ENCODE measurements around the gene KIAA0232. TPM values are rescaled to one million over a fixed set of nuclear protein-coding genes. Genes with fewer than 3 reads are reported as not detected.
A peak's percentile ranks its signal among the peaks of the same experiment; 100 is the strongest.

The KIAA0232 gene
- total and polyA plus RNA-seq, 2 of the 8 experiments (the other 6 are each of a cell fraction or from before 2014, with no cell fraction given) = 5.6 to 23.3 TPM

DNA sequence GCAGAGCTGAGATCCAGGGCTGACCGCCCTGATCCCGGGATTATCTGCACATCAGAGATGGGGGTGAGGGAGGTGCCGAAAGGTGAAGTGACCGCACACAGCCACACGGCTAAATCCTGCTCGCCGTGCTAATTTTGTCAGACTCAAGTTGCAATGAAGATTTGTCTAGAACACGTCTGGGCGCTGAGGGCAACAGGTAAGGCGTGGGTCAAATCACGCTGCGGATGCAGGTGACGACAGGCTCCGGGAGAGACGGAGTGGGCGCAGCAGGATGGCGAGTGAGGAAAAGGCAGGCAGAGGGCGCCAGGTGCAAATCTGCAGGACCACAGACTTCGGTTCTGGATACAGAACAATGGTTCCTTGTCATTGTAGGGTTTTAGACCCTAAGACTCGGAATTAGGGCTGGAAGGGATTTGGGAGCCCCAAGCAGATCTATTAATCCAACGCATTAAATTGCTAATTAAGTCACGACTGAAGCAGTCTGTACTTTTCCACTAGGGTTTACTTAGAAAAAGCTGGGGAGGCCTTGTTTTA is 125.2 kb downstream of the KIAA0232 start:
- Histone ChIP-seq H3K27me3 (replicated peaks in 1 of 4; ENCODE audit: control insufficient read depth in 3 of 4, extremely low read depth in 1 of 4, insufficient read depth in 3 of 4, low read length in 3 of 4) (peaks cover 0 to 14% (median 5%) of the 10 kb centered on the region in 4 experiments; a peak in 4 of 7 replicates), H4K5ac (ENCODE audit: insufficient read length, low read depth, low read length) (no peak overlapping the region), H4K8ac (ENCODE audit: extremely low read depth, insufficient read depth, low read length) (0 out of 2 replicates have a peak overlapping the region, but pooled peaks have one; percentile 40), H4K20me1 (replicated peaks in 1 of 2; ENCODE audit: control insufficient read depth in 1 of 2, insufficient read depth in 2 of 2, low read length in 2 of 2) (peaks cover 9 to 10% of the 10 kb centered on the region in 2 experiments), H2AFZ (ENCODE audit: low read length) (peak overlapping the region; percentile 3; the same call in 1 of the 2 replicates), H4K91ac (replicated peaks; ENCODE audit: insufficient read length, low read length) (no peak overlapping the region), H2BK120ac (replicated peaks; ENCODE audit: low read depth, low read length) (no peak overlapping the region), H2AK5ac (ENCODE audit: low read depth, low read length) (no peak overlapping the region), H2BK20ac (ENCODE audit: low read length) (no peak overlapping the region), H3K14ac (ENCODE audit: insufficient read length) (no peak overlapping the region), H2BK5ac (ENCODE audit: low read depth, low read length) (peak overlapping the region; percentile 26; the same call in 1 of the 2 replicates), H3K4me1 (replicated peaks in 1 of 4; ENCODE audit: control insufficient read depth in 3 of 4, insufficient read depth in 4 of 4, low read length in 3 of 4) (peaks cover 3 to 25% (median 11%) of the 10 kb centered on the region in 4 experiments), H3K36me3 (ENCODE audit: control insufficient read depth in 2 of 4, insufficient read depth in 4 of 4, low read length in 3 of 4) (no peaks in the 10 kb centered on the region), H2BK12ac (ENCODE audit: low read depth, low read length) (no peak overlapping the region), H3K23me2 (ENCODE audit: low read depth, low read length) (peaks cover 11% of the 10 kb centered on the region), H3K4me2 (ENCODE audit: insufficient read depth in 1 of 2, low read depth in 2 of 2, low read length in 2 of 2) (peak overlapping the region; percentile 54 to 84), H3K79me1 (ENCODE audit: low read depth, low read length) (peaks cover 7% of the 10 kb centered on the region), H3K23ac (ENCODE audit: insufficient read length) (no peak overlapping the region), H3K79me2 (ENCODE audit: control insufficient read depth in 1 of 2, insufficient read depth in 2 of 2, low read length in 2 of 2) (peaks cover 0 to 20% of the 10 kb centered on the region in 2 experiments; a peak in 2 of 4 replicates), H3K27ac (ENCODE audit: low read depth, low read length) (no peak overlapping the region), H3K56ac (replicated peaks; ENCODE audit: insufficient read length, low read depth, low read length) (no peak overlapping the region), H3K18ac (ENCODE audit: extremely low read depth, low read length) (peak overlapping the region; percentile 57; the same call in 1 of the 2 replicates), H3K9me3 (ENCODE audit: insufficient read depth in 2 of 2, low read depth in 1 of 2, low read length in 1 of 2) (no peaks in the 10 kb centered on the region), H3K4ac (replicated peaks; ENCODE audit: insufficient read length, low read depth, low read length) (no peak overlapping the region), H2BK15ac (ENCODE audit: low read length) (peak overlapping the region; percentile 18; the same call in 1 of the 2 replicates), H3K4me3 (ENCODE audit: extremely low read depth in 1 of 4, insufficient read depth in 2 of 4, low read depth in 3 of 4, low read length in 4 of 4) (peak overlapping the region in 1 of 4 experiments; percentile 32; a peak in 1 of 8 replicates), H3K9ac (replicated peaks in 1 of 4; ENCODE audit: extremely low read depth in 1 of 4, low read depth in 3 of 4, low read length in 3 of 4) (no peak overlapping the region)
- ChIA-PET CTCF (ENCODE audit: partially characterized antibody) (interaction anchor here (0.7 to 9.7 kb wide), 24 partner anchors 8 to 174 kb away, joined by 3 to 56 read pairs (median 4); partner anchors contain the start of genes GRPEL1 and TADA2B), POLR2A (ENCODE audit: partially characterized antibody) (interaction anchor here (1.4 to 4.4 kb wide), 5 partner anchors 15 to 662 kb away, joined by 4 to 22 read pairs (median 7); no protein-coding TSS in a partner anchor)
- FAIRE-seq (no peak), DNase-seq (ENCODE audit: low read depth in 1 of 2, low spot score in 2 of 2) (peak in 1 of 2 experiments; percentile 72)
- WGBS, 2 experiments (ENCODE audit: extremely low coverage in 1 of 2, insufficient coverage in 1 of 2, insufficient read length in 1 of 2, insufficient replicate concordance in 2 of 2, low coverage in 1 of 2, low lambda C conversion rate in 2 of 2, missing lambda C conversion rate in 1 of 2) = 30% methylated on average over 22 of the region's 22 CpGs; no CpG with 5 or more reads in 1 of the 2 experiments
- TF ChIP-seq SP2 (IDR thresholded peaks at IDR 0.05; ENCODE audit: low read length) (no peak), CEBPB (IDR thresholded peaks at IDR 0.05; ENCODE audit: low read depth, low read length) (no peak), SRF (IDR thresholded peaks at IDR 0.05; ENCODE audit: low read depth, low read length) (no peak), JUN (IDR thresholded peaks at IDR 0.05; ENCODE audit: low read depth, low read length) (no peak), RAD21 (IDR thresholded peaks at IDR 0.05 in 1 of 2, conservative IDR thresholded peaks at IDR 0.05 in 1 of 2; ENCODE audit: low read depth in 2 of 2, low read length in 2 of 2) (peak; percentile 63 to 67), TAF1 (IDR thresholded peaks at IDR 0.05; ENCODE audit: low read depth, low read length) (no peak), HDAC2 (IDR thresholded peaks at IDR 0.05; ENCODE audit: borderline replicate concordance in 1 of 2, low read depth in 2 of 2, low read length in 2 of 2) (no peak), CBX5 (IDR thresholded peaks at IDR 0.05; ENCODE audit: low read depth, low read length) (no peak)
- TF ChIP-seq, protein P1, sequence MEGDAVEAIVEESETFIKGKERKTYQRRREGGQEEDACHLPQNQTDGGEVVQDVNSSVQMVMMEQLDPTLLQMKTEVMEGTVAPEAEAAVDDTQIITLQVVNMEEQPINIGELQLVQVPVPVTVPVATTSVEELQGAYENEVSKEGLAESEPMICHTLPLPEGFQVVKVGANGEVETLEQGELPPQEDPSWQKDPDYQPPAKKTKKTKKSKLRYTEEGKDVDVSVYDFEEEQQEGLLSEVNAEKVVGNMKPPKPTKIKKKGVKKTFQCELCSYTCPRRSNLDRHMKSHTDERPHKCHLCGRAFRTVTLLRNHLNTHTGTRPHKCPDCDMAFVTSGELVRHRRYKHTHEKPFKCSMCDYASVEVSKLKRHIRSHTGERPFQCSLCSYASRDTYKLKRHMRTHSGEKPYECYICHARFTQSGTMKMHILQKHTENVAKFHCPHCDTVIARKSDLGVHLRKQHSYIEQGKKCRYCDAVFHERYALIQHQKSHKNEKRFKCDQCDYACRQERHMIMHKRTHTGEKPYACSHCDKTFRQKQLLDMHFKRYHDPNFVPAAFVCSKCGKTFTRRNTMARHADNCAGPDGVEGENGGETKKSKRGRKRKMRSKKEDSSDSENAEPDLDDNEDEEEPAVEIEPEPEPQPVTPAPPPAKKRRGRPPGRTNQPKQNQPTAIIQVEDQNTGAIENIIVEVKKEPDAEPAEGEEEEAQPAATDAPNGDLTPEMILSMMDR (IDR thresholded peaks at IDR 0.05; ENCODE audit: control extremely low read depth in 1 of 3, insufficient read depth in 1 of 3, low read depth in 1 of 3, low read length in 3 of 3) = peak in 2 of 3 experiments; percentile 60 to 75; a peak in 3 of 4 replicates

All from H1 (cell line).